GM23248 (cell line): Measurements from ENCODE around the gene PHF21B.

Experiments
- EZH2 ChIP-seq: fragments of 200-600 bp; sonication (generic); IDR thresholded peaks from 2 replicates; pipeline ENCODE4 v1.6.1; 2018; ENCODE audit warnings: antibody characterized with exemption, mild to moderate bottlenecking; ENCODE audit not compliant: insufficient read depth, poor library complexity, severe bottlenecking
- EZH2phosphoT487 ChIP-seq: fragments of 200-600 bp; sonication (generic); IDR thresholded peaks from 2 replicates; pipeline ENCODE4 v1.6.1; 2018; ENCODE audit warnings: antibody characterized with exemption, moderate library complexity, mild to moderate bottlenecking, low read depth; ENCODE audit not compliant: insufficient read depth

DNA sequence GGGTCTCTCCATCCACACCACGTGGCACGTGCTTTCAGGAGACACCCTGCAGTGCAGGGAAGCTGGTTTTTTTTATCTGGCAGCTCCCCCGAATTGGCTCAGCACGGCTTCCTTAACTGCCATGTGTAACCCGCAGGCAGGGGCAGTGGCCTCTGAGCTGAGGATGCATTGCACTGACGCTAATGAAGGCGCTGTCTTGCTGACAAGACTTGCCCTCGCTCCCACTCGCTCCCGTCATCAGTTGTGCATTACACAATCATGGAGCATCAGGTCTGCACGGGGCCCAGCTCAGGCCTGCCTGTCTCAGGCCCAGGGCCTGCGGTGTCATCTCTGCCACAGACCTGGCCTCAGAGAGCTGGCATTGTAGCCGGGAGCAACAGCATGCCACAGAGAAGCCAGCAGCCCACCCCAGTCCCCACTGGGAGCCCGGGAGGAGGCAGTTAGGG lies 161.5 kb downstream of the PHF21B start:
- TF ChIP-seq EZH2phosphoT487 (no peak), EZH2 (no peak)
